Activated B cell treated with CpG ODN at 0.5 μM for 24 hours (primary cell): ENCODE measurements around the gene ARFGAP2. TPM values are rescaled to one million over a fixed set of nuclear protein-coding genes. Genes with fewer than 3 reads are reported as not detected.

Experiments used
- ATAC-seq: fragments of 200-7000 bp; cut with Tn5 transposase; one replicate; pipeline ENCODE4 v1.10.0; 2021; ENCODE audit warnings: low read depth, mild to moderate bottlenecking, moderate library complexity
- CTCF ChIA-PET: fragments of 350-600 bp; sonication (Branson Sonifier 250); formaldehyde crosslinking; loops from one replicate; lab custom pipeline; 2021; ENCODE audit warnings: antibody characterized with exemption; lab: Charles Lee
- POLR2A ChIA-PET: fragments of 350-600 bp; sonication (Branson Sonifier 250); formaldehyde crosslinking; loops from one replicate; lab custom pipeline; 2021; ENCODE audit warnings: antibody characterized with exemption; lab: Charles Lee
- DNase-seq: peaks from one replicate; pipeline ENCODE4 v3.0.0; 2022
- H3K27ac Mint-ChIP-seq: one replicate; pipeline ENCODE4 v1.8.0; 2020; ENCODE audit warnings: mixed read lengths
- H3K27me3 Mint-ChIP-seq: one replicate; pipeline ENCODE4 v1.8.0; 2021; ENCODE audit warnings: mixed read lengths
- H3K36me3 Mint-ChIP-seq: one replicate; pipeline ENCODE4 v1.8.0; 2021; ENCODE audit warnings: low read depth, mixed read lengths
- H3K4me1 Mint-ChIP-seq: one replicate; pipeline ENCODE4 v1.8.0; 2021; ENCODE audit warnings: mixed read lengths
- H3K4me3 Mint-ChIP-seq: one replicate; pipeline ENCODE4 v1.8.0; 2020; ENCODE audit warnings: mild to moderate bottlenecking, mixed read lengths
- H3K9me3 Mint-ChIP-seq: one replicate; pipeline ENCODE4 v1.8.0; 2020; ENCODE audit warnings: mixed read lengths
- CTCF ChIP-seq: fragments of 200-600 bp; IDR thresholded peaks from one replicate; pipeline ENCODE4 v1.8.0; 2022; ENCODE audit warnings: antibody characterized with exemption, mild to moderate bottlenecking
- intact Hi-C: fragments of 100-400 bp; cut with micrococcal nuclease; formaldehyde crosslinking; loops from one replicate; pipeline ENCODE4 v1.15.1; 2024
- total RNA-seq: library from RNA; stranded (reverse); gene quantifications from 2 replicates; pipeline ENCODE4 v1.2.3, GENCODE V29; 2022

ARFGAP2 gene
- total RNA-seq, 1 donor from 2014 or later = 176 TPM

DNA sequence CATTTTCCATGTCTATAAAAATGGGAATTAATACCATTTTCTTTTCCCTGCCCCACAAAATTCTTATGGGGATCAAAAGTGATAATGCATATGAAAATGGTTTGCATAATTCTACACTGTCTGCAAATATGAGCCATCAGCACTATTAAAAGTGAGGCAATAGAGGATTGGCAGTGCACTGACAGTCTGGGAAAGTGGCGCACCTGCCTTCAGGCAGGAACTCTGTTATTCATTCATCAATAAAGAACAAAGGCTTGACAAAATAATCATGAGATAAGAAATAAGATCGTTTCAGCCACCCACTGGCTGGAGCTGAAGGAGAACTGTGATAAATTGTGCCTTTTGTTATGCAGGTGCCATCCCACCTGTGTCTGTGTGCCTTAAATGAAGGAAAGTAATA, 49.5 kb downstream of the ARFGAP2 start:
- POLR2A ChIA-PET = no interaction called here
- no peak overlapping the region for H3K4me3 Mint-ChIP-seq
- intact Hi-C loops = no loop called here
- H3K4me1 Mint-ChIP-seq = no peaks in the 10 kb centered on the region
- H3K27me3 Mint-ChIP-seq = no peaks in the 10 kb centered on the region
- H3K27ac Mint-ChIP-seq = no peak overlapping the region
- H3K9me3 Mint-ChIP-seq = no peaks in the 10 kb centered on the region
- no peak for TF ChIP-seq CTCF
- no peak for DNase-seq
- ATAC-seq = no peak
- H3K36me3 Mint-ChIP-seq = no peaks in the 10 kb centered on the region
- CTCF ChIA-PET = no interaction called here

- Mint-ChIP-seq H3K9me3 (no peaks in the 10 kb centered on the region), H3K4me3 (no peak overlapping the region), H3K27me3 (no peaks in the 10 kb centered on the region), H3K27ac (no peak overlapping the region), H3K4me1 (no peaks in the 10 kb centered on the region), H3K36me3 (no peaks in the 10 kb centered on the region)
- intact Hi-C loops = no loop called here
- no peak for DNase-seq
- TF ChIP-seq CTCF = no peak
- ChIA-PET CTCF (no interaction called here), POLR2A (no interaction called here)
- no peak for ATAC-seq
These were observed 51.6 kb downstream of the ARFGAP2 start for GRCh38 chr11:47125083-47125482.

DNA sequence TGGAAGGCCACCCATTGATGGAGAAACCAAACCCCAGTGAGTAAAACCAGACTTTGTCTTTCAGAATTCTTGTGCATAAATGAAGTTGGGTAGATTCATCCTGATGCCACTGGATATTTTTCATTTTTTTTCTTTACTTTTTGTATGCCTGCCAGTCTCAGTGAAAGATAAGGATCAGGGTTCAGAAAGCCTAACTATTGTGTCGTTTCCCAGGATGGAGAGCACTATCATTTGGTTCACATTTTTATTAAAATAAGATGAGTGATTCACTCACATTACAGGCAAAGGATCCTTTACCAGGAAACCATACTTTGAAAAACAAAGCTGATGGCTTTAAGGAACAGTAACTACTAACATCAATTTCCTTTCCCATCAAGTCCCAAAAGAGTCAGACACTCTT, 52.0 kb downstream of the ARFGAP2 start:
- DNase-seq (no peak), ATAC-seq (no peak)
- no peak for TF ChIP-seq CTCF
- no peak overlapping the region for H3K27ac Mint-ChIP-seq
- H3K4me1 Mint-ChIP-seq = no peaks in the 10 kb centered on the region
- POLR2A ChIA-PET = no interaction called here
- H3K27me3 Mint-ChIP-seq = no peaks in the 10 kb centered on the region
- no peaks in the 10 kb centered on the region for H3K36me3 Mint-ChIP-seq
- CTCF ChIA-PET = no interaction called here
- intact Hi-C loops = no loop called here
- no peaks in the 10 kb centered on the region for H3K9me3 Mint-ChIP-seq
- H3K4me3 Mint-ChIP-seq = no peak overlapping the region

DNA sequence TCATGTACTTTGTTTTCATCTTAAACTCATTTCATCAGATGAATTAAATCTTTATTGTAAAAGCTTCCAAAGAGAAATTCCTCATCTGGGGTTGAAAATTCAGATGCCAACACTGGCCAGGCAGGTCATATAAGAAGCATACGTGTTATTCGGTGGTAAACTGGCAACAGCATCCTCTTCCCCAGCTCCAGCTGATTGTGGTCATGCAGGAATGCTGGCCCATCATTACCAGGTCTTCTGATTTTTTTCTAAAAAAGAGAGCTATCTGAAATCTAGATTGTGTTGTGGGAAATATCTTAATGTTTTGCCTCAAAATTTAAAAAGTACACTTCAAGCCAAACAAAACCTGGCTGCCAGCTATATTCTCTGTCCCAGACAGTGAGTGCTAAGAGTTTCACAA, 53.6 kb downstream of the ARFGAP2 start:
- no peaks in the 10 kb centered on the region for H3K36me3 Mint-ChIP-seq
- H3K27ac Mint-ChIP-seq = no peak overlapping the region
- no peak overlapping the region for H3K4me3 Mint-ChIP-seq
- no peak for TF ChIP-seq CTCF
- DNase-seq (no peak), ATAC-seq (no peak)
- ChIA-PET POLR2A (no interaction called here), CTCF (no interaction called here)
- H3K9me3 Mint-ChIP-seq = no peaks in the 10 kb centered on the region
- H3K27me3 Mint-ChIP-seq = no peaks in the 10 kb centered on the region
- no peaks in the 10 kb centered on the region for H3K4me1 Mint-ChIP-seq
- intact Hi-C loops = no loop called here

DNA sequence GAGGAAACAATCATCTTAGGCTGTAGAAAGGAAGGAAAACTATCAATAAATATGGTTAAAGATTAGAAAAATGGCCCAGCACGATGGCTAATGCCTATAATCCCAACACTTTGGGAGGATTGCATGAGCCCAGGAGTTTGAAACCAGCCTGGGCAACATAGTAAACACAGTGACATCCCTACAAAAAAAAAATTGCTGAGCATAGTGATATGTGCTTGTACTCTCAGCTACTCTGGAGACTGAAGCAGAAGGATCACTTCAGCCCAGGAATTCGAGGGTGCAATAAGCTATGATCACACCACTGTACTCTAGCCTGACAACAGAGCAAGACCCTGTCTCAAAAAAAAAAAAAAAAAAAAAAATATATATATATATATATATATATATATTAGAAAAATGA, 54.9 kb downstream of the ARFGAP2 start:
- Mint-ChIP-seq H3K4me1 (no peaks in the 10 kb centered on the region), H3K4me3 (no peak overlapping the region), H3K27ac (no peak overlapping the region), H3K27me3 (no peaks in the 10 kb centered on the region), H3K9me3 (no peaks in the 10 kb centered on the region), H3K36me3 (no peaks in the 10 kb centered on the region)
- no peak for TF ChIP-seq CTCF
- intact Hi-C loops = no loop called here
- ATAC-seq = no peak
- ChIA-PET CTCF (no interaction called here), POLR2A (no interaction called here)
- no peak for DNase-seq
